ENCODE measurements around the gene GRM5. TPM values are rescaled to one million over a fixed set of nuclear protein-coding genes. Genes with fewer than 3 reads are reported as not detected.

Gene GRM5
- total RNA-seq, 2 donors from 2014 or later: not detected

DNA sequence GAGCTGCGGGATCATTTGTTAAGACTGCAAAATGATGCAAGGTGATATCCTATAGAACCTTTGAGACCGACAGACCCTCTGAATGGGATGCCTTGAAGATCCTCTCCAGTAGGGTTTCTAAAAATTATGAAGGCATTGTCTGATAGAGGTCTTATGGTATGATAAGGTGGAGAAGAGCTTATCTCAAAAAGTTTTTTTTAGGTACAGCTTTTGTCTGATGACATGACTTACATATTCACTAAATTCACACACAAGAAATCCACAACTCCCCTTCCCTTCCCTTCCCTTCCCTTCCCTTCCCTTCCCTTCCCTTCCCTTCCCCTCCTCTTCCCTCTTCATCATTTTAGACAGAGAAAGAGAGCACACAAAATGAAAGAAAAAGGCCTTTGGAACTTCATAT is 609.8 kb downstream of the GRM5 start:
- Mint-ChIP-seq H3K4me3 (no peak overlapping the region), H3K9me3 (peaks cover 1 to 5% of the 10 kb centered on the region in 2 donors)

DNA sequence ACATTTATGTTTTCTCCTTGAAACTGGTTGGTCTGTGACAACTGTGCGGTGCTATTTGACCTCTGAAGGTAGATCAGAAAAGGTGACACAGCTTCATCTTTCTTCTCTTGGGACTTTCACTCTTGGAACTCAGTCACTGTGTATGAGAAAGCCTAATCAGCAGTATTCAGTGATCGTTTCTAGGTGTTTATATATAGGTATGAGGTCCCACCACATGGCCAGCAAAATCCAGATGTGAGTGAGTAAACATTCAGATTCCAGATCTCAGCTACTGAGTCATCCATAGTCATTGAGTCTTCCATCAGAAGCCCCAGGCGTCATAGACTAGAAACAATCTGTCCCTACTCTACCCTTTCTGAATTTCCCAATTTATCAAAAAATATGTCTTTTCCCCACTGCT is 610.9 kb downstream of the GRM5 start:
- peaks cover 1 to 3% of the 10 kb centered on the region in 2 donors for H3K9me3 Mint-ChIP-seq
- no peaks in the 10 kb centered on the region for H3K4me1 Mint-ChIP-seq (ENCODE audit: low read depth)
- H3K27ac Mint-ChIP-seq: no peak overlapping the region
- DNase-seq (no peak), ATAC-seq (replicated peaks in 1 of 2) (no peak)
- no peaks in the 10 kb centered on the region for H3K27me3 Mint-ChIP-seq (ENCODE audit: low read depth)
- H3K4me3 Mint-ChIP-seq: no peak overlapping the region
- H3K36me3 Mint-ChIP-seq (ENCODE audit: insufficient read depth in 2 of 2): peaks cover 0 to 3% of the 10 kb centered on the region in 2 donors

More for the DNA sequence above, 609.8 kb downstream of the GRM5 start:
- Mint-ChIP-seq H3K27ac (no peak overlapping the region), H3K4me1 (ENCODE audit: low read depth) (no peaks in the 10 kb centered on the region), H3K36me3 (ENCODE audit: insufficient read depth in 2 of 2) (peaks cover 0 to 3% of the 10 kb centered on the region in 2 donors), H3K27me3 (ENCODE audit: low read depth) (no peaks in the 10 kb centered on the region)
- no peak for DNase-seq
- ATAC-seq (replicated peaks in 1 of 2): no peak

Other genes with a start within 250 kb of the GRM5 start
- not detected for gene TYR, start 111.9 kb upstream of the GRM5 start, total RNA-seq

Measured in activated T-cell treated with anti-CD3 and anti-CD28 coated beads, Interleukin-2, amount 50 U/mL, for 72 hours (primary cell).